PC-9 (cell line): Measurements from ENCODE around the gene KTN1. TPM values are rescaled to one million over a fixed set of nuclear protein-coding genes. Genes with fewer than 3 reads are reported as not detected.
A peak's percentile ranks its signal among the peaks of the same experiment; 100 is the strongest.

Experiments used
- BruUV-seq: library from RNA; stranded (reverse); fragments of 400-500 nt; replicated peaks from 2 replicates; lab custom pipeline; 2021; lab: Mats Ljungman, UMichigan
- CTCF ChIA-PET: fragments of 300-600 bp; sonication (Branson Sonifier 250); formaldehyde crosslinking; loops from one replicate; lab custom pipeline; 2022; ENCODE audit warnings: antibody characterized with exemption; lab: Charles Lee
- POLR2A ChIA-PET: fragments of 300-600 bp; sonication (Branson Sonifier 250); formaldehyde crosslinking; loops from one replicate; lab custom pipeline; 2022; ENCODE audit warnings: antibody characterized with exemption; ENCODE audit not compliant: unreplicated experiment; lab: Charles Lee
- DNase-seq, 2 experiments: peaks; one replicate each; pipeline versions ENCODE4 v3.0.0 to v3.0.0-alpha.2; 2015 to 2022; ENCODE audit warnings: mixed read lengths in 1 of 2
- H2AFZ ChIP-seq: fragments of 200-600 bp; sonication (generic); 2 replicates; pipeline ENCODE4 v1.8.1; 2017; ENCODE audit warnings: antibody characterized with exemption
- H3F3A ChIP-seq: fragments of 200-600 bp; sonication (generic); 2 replicates; pipeline ENCODE4 v1.8.1; 2017; ENCODE audit warnings: antibody characterized with exemption, mild to moderate bottlenecking, low read depth; ENCODE audit not compliant: insufficient read depth
- H3K27ac ChIP-seq: fragments of 200-600 bp; sonication (generic); 2 replicates; pipeline ENCODE4 v1.6.1; 2016; ENCODE audit warnings: mixed run types
- H3K27me3 ChIP-seq: fragments of 200-600 bp; sonication (generic); 2 replicates; pipeline ENCODE4 v1.6.1; 2016; ENCODE audit warnings: low read depth, mixed run types; ENCODE audit not compliant: insufficient read depth
- H3K36me3 ChIP-seq: fragments of 200-600 bp; sonication (generic); 2 replicates; pipeline ENCODE4 v1.6.1; 2016; ENCODE audit warnings: low read depth, mixed run types
- H3K4me1 ChIP-seq: fragments of 200-600 bp; sonication (generic); replicated peaks from 2 replicates; pipeline ENCODE4 v1.6.1; 2016; ENCODE audit warnings: mixed run types; ENCODE audit not compliant: insufficient read depth
- H3K4me2 ChIP-seq: fragments of 200-600 bp; sonication (generic); 2 replicates; pipeline ENCODE4 v1.6.1; 2017; ENCODE audit warnings: mixed run types
- H3K4me3 ChIP-seq: fragments of 200-600 bp; sonication (generic); 2 replicates; pipeline ENCODE4 v1.6.1; 2016; ENCODE audit warnings: mixed run types
- H3K79me2 ChIP-seq: fragments of 200-600 bp; sonication (generic); 2 replicates; pipeline ENCODE4 v1.6.1; 2017; ENCODE audit warnings: low read depth, mixed run types
- H3K9me2 ChIP-seq: fragments of 200-600 bp; sonication (generic); 2 replicates; pipeline ENCODE4 v1.8.1; 2017; ENCODE audit warnings: mild to moderate bottlenecking; ENCODE audit not compliant: insufficient read depth
- H3K9me3 ChIP-seq: fragments of 200-600 bp; sonication (generic); 2 replicates; pipeline ENCODE4 v1.8.1; 2016; ENCODE audit warnings: low read depth; ENCODE audit not compliant: insufficient read depth
- H4K20me1 ChIP-seq: fragments of 200-600 bp; sonication (generic); 2 replicates; pipeline ENCODE4 v1.8.1; 2017; ENCODE audit not compliant: insufficient read depth
- EZH2 ChIP-seq: fragments of 200-600 bp; sonication (generic); IDR thresholded peaks from 2 replicates; pipeline ENCODE4 v1.8.0; 2017; ENCODE audit warnings: antibody characterized with exemption, low read depth
- intact Hi-C: fragments of 100-400 bp; cut with micrococcal nuclease; formaldehyde crosslinking; loops from one replicate; pipeline ENCODE4 v1.10.0; 2022; ENCODE audit not compliant: unreplicated experiment
- total RNA-seq: library from RNA; stranded (reverse); gene quantifications from 2 replicates; pipeline ENCODE4 v1.2.3, GENCODE V29; 2021
- TF ChIP-seq, protein P1 (sequence below): fragments of 200-600 bp; sonication (generic); conservative IDR thresholded peaks from 2 replicates; pipeline ENCODE4 v1.6.1; 2017; ENCODE audit warnings: mixed run types, antibody characterized with exemption, mild to moderate bottlenecking, moderate library complexity

Gene KTN1
- total RNA-seq, 1 experiment from 2014 or later = 250 TPM

DNA sequence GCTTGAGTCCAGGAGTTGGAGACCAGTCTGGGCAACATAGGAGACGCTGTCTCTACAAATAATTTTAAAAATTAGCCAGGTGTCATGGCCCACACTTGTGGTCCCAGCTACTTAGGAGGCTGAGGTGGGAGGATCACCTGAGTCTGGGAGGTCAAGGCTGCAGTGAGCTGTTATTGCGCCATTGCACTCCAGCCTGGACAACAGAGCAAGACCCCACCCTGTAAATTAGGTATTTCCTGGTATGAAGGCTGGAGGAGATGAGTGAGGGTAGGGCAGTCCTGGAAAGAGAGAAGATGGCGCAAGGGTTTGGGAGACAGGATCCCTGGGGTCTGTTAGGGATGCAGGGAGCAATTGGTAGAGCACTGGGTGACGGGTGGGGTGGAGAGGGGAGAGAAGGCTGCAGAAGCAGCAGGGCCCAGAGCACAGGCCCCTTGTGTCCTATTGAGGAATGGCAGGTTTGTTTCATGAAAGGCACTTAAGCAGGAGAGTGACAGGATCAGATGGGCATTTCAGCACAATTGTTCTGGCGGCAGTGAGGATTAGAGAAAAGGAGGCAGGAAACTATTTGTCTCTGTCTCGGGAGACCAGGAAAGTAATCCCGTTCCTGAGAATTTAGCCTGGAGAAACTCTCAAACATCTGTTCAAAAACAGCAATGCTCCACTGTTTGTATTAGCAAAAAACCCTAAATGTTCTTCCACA, 47.2 kb upstream of the KTN1 start:
- H3K27ac ChIP-seq = no peak overlapping the region
- no peaks in the 10 kb centered on the region for H3K36me3 ChIP-seq
- intact Hi-C loops = no loop called here
- CTCF ChIA-PET = no interaction called here
- H3K9me3 ChIP-seq = 0 out of 2 replicates have a peak, but pooled peaks cover 10% of the 10 kb centered on the region
- no TSS peak for BruUV-seq
- H3K79me2 ChIP-seq = no peaks in the 10 kb centered on the region
- POLR2A ChIA-PET = no interaction called here
- no peaks in the 10 kb centered on the region for H4K20me1 ChIP-seq
- DNase-seq = no peak
- H3F3A ChIP-seq = peaks cover 11% of the 10 kb centered on the region
- H3K4me3 ChIP-seq = no peak overlapping the region
- no peak overlapping the region for H2AFZ ChIP-seq
- no peaks in the 10 kb centered on the region for H3K27me3 ChIP-seq
- H3K4me2 ChIP-seq = no peak overlapping the region
- TF ChIP-seq EZH2 = no peak
- TF ChIP-seq, protein P1, sequence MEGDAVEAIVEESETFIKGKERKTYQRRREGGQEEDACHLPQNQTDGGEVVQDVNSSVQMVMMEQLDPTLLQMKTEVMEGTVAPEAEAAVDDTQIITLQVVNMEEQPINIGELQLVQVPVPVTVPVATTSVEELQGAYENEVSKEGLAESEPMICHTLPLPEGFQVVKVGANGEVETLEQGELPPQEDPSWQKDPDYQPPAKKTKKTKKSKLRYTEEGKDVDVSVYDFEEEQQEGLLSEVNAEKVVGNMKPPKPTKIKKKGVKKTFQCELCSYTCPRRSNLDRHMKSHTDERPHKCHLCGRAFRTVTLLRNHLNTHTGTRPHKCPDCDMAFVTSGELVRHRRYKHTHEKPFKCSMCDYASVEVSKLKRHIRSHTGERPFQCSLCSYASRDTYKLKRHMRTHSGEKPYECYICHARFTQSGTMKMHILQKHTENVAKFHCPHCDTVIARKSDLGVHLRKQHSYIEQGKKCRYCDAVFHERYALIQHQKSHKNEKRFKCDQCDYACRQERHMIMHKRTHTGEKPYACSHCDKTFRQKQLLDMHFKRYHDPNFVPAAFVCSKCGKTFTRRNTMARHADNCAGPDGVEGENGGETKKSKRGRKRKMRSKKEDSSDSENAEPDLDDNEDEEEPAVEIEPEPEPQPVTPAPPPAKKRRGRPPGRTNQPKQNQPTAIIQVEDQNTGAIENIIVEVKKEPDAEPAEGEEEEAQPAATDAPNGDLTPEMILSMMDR = no peak
- peaks cover 14% of the 10 kb centered on the region for H3K4me1 ChIP-seq
- no peaks in the 10 kb centered on the region for H3K9me2 ChIP-seq

DNA sequence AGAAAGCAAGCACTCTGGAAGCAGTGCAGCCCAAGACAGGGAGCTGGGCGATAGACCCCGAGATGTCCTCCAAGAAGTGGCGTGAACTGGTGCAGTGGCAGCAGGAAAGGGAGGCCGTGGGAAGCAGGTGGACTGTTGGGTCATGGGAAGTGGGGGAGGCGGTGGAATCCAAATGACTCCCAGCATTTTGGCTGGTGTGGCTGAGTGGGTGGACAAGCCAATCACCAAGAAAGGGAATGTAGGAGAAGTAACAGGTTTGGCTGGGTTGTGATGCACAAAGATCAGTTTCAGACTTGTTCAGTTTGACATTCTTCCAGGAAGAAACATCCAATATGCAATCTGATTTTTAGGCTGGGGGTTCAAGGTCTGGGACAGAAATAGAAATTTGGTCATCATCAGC, 46.0 kb upstream of the KTN1 start:
- H3K4me2 ChIP-seq = no peak overlapping the region
- H3K27me3 ChIP-seq = no peaks in the 10 kb centered on the region
- BruUV-seq = no TSS peak
- no peaks in the 10 kb centered on the region for H3K36me3 ChIP-seq
- peaks cover 11% of the 10 kb centered on the region for H3F3A ChIP-seq
- 0 out of 2 replicates have a peak, but pooled peaks cover 10% of the 10 kb centered on the region for H3K9me3 ChIP-seq
- ChIA-PET CTCF (no interaction called here), POLR2A (interaction anchor here (0.6 kb wide), 1 partner anchor 10 kb away, joined by 4 read pairs; no protein-coding TSS in a partner anchor)
- no peak overlapping the region for H2AFZ ChIP-seq
- H3K27ac ChIP-seq = no peak overlapping the region
- DNase-seq = no peak
- no peaks in the 10 kb centered on the region for H3K9me2 ChIP-seq
- no peaks in the 10 kb centered on the region for H3K79me2 ChIP-seq
- H3K4me1 ChIP-seq = peaks cover 14% of the 10 kb centered on the region
- intact Hi-C loops = no loop called here
- no peak overlapping the region for H3K4me3 ChIP-seq
- H4K20me1 ChIP-seq = no peaks in the 10 kb centered on the region
- TF ChIP-seq EZH2 = no peak
- TF ChIP-seq, protein P1 = no peak

DNA sequence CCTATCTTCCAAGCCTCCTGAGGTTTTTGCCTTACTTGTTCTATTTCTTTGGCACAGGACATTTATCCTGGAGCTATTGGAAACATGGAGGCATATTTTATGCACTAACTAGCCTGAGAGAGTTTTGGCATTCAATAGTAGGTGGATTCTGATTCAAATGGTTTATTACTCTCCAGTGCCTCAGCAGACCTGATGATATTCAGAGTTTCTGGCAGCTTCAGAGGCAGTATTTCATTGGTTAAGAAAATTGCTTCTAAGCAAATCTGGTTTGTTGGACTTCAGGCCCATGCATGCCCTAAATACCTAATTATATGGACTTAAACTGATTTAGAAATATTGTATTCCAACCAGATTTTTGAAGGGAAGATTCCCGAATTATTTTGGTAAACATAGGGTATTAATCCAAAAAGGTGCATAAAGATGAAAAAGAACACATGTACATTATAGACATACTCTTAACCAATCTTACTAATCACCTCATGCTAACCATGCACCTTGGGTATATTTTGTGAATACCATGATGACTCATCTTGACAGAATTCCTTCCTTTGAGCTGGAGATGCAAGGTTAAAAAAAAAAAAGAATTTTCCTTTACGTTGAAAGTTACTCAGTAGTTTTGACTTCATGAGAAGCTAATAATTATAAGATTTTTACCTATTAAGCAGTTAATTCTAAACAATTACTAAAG, 44.3 kb upstream of the KTN1 start:
- Histone ChIP-seq H3K9me3 (0 out of 2 replicates have a peak, but pooled peaks cover 10% of the 10 kb centered on the region), H3K4me2 (peak overlapping the region; percentile 34), H4K20me1 (no peaks in the 10 kb centered on the region), H3K36me3 (no peaks in the 10 kb centered on the region), H3K9me2 (no peaks in the 10 kb centered on the region), H3K27me3 (no peaks in the 10 kb centered on the region), H3K4me1 (peaks cover 22% of the 10 kb centered on the region), H3K79me2 (no peaks in the 10 kb centered on the region), H3F3A (peaks cover 13% of the 10 kb centered on the region), H3K27ac (peak overlapping the region; percentile 59), H2AFZ (no peak overlapping the region), H3K4me3 (no peak overlapping the region)
- intact Hi-C loops = no loop called here
- no TSS peak for BruUV-seq
- POLR2A ChIA-PET = no interaction called here
- CTCF ChIA-PET = interaction anchor here (0.6 to 0.7 kb wide), 2 partner anchors 175 to 995 kb away, joined by 3 read pairs; no protein-coding TSS in a partner anchor
- peak in 1 of 2 experiments; percentile 68 for DNase-seq
- TF ChIP-seq, protein P1 = no peak
- no peak for TF ChIP-seq EZH2
